ENCODE measurements around the gene BDP1. TPM values are rescaled to one million over a fixed set of nuclear protein-coding genes. Genes with fewer than 3 reads are reported as not detected.

BDP1 gene
- total RNA-seq, 6 donors from 2014 or later, result 22.2 to 75.4 (median 31.1) TPM

GRCh38 chr5:71471193-71471592, 15.7 kb downstream of the BDP1 start:
- TF ChIP-seq POLR2AphosphoS5 (IDR thresholded peaks at IDR 0.05) (no peak), CTCF (IDR thresholded peaks at IDR 0.05) (no peak), EP300 (IDR thresholded peaks at IDR 0.05) (no peak), POLR2A (IDR thresholded peaks at IDR 0.05) (no peak)
- no peaks in the 10 kb centered on the region for H3K9me3 ChIP-seq
- DNase-seq (no peak), ATAC-seq (ENCODE audit: low FRiP score in 2 of 2) (no peak)
- H3K27me3 ChIP-seq, result no peaks in the 10 kb centered on the region
- no peaks in the 10 kb centered on the region for H3K4me1 ChIP-seq
- WGBS, 2 donors, result 92 to 94% methylated on average over 9 of the region's 9 CpGs
- H3K36me3 ChIP-seq, result peaks cover 15 to 88% (median 66%) of the 10 kb centered on the region in 4 donors
- H3K4me3 ChIP-seq, result no peak overlapping the region
- H3K27ac ChIP-seq, result no peak overlapping the region

- no peaks in the 10 kb centered on the region for H3K4me1 ChIP-seq
- no peak overlapping the region for H3K27ac ChIP-seq
- DNase-seq (no peak), ATAC-seq (ENCODE audit: low FRiP score in 2 of 2) (no peak)
- H3K36me3 ChIP-seq, result peaks cover 4 to 81% (median 50%) of the 10 kb centered on the region in 4 donors
- no peaks in the 10 kb centered on the region for H3K27me3 ChIP-seq
- 66 to 70% methylated on average over 3 of the region's 3 CpGs for WGBS, 2 donors
- no peaks in the 10 kb centered on the region for H3K9me3 ChIP-seq
- H3K4me3 ChIP-seq, result no peak overlapping the region
- TF ChIP-seq CTCF (IDR thresholded peaks at IDR 0.05) (peak in 5 of 6 experiments; percentile 22 to 49 (median 35)), POLR2AphosphoS5 (IDR thresholded peaks at IDR 0.05) (no peak)
Observed at GRCh38 chr5:71475788-71476384, 20.4 kb downstream of the BDP1 start.

- no peak for ATAC-seq (ENCODE audit: low FRiP score in 2 of 2)
- Histone ChIP-seq H3K27me3 (no peaks in the 10 kb centered on the region), H3K27ac (no peak overlapping the region), H3K36me3 (peaks cover 0 to 78% (median 35%) of the 10 kb centered on the region in 4 donors), H3K4me1 (peaks cover 7 to 11% (median 9%) of the 10 kb centered on the region in 4 donors), H3K9me3 (no peaks in the 10 kb centered on the region), H3K4me3 (no peak overlapping the region)
- TF ChIP-seq EP300 (IDR thresholded peaks at IDR 0.05) (no peak), CTCF (IDR thresholded peaks at IDR 0.05) (no peak), POLR2A (IDR thresholded peaks at IDR 0.05) (no peak), POLR2AphosphoS5 (IDR thresholded peaks at IDR 0.05) (no peak)
- DNase-seq, result no peak
Observed at GRCh38 chr5:71481441-71481840, 26.0 kb downstream of the BDP1 start.

- DNase-seq (peak in 1 of 2 donors; percentile 26), ATAC-seq (ENCODE audit: low FRiP score in 2 of 2) (no peak)
- peaks cover 2 to 78% (median 35%) of the 10 kb centered on the region in 4 donors for H3K36me3 ChIP-seq
Observed at GRCh38 chr5:71482132-71482531, 26.7 kb downstream of the BDP1 start.

More at GRCh38 chr5:71482132-71482531, 26.7 kb downstream of the BDP1 start:
- Histone ChIP-seq H3K9me3 (no peaks in the 10 kb centered on the region), H3K4me3 (no peak overlapping the region), H3K4me1 (peaks cover 7 to 11% (median 9%) of the 10 kb centered on the region in 4 donors), H3K27ac (no peak overlapping the region), H3K27me3 (no peaks in the 10 kb centered on the region)
- 44 to 50% methylated on average over 2 of the region's 2 CpGs for WGBS, 2 donors
- no peak for TF ChIP-seq EP300 (IDR thresholded peaks at IDR 0.05)
- no peak for TF ChIP-seq POLR2AphosphoS5 (IDR thresholded peaks at IDR 0.05)
- no peak for TF ChIP-seq CTCF (IDR thresholded peaks at IDR 0.05)
- TF ChIP-seq POLR2A (IDR thresholded peaks at IDR 0.05), result no peak

All from upper lobe of left lung (tissue), 6 donors.